Mucosa of gallbladder (tissue), 1 donor: ENCODE data around the gene MUS81. TPM values are rescaled to one million over a fixed set of nuclear protein-coding genes. Genes with fewer than 3 reads are reported as not detected.

Experiments
- DNase-seq: peaks from one replicate; pipeline ENCODE4 v3.0.0-alpha.2; 2020; ENCODE audit warnings: low spot score
- total RNA-seq: library from RNA; stranded (reverse); gene quantifications from one replicate; pipeline ENCODE4 v1.2.1, GENCODE V29; 2021
- donor health status: DM: no; HTN: no; CAD: no.

The MUS81 gene
- total RNA-seq, 1 donor from 2014 or later: 63.1 TPM

GRCh38 chr11:65892661-65893317 lies 32.6 kb downstream of the MUS81 start:
- no peak for DNase-seq

DNA sequence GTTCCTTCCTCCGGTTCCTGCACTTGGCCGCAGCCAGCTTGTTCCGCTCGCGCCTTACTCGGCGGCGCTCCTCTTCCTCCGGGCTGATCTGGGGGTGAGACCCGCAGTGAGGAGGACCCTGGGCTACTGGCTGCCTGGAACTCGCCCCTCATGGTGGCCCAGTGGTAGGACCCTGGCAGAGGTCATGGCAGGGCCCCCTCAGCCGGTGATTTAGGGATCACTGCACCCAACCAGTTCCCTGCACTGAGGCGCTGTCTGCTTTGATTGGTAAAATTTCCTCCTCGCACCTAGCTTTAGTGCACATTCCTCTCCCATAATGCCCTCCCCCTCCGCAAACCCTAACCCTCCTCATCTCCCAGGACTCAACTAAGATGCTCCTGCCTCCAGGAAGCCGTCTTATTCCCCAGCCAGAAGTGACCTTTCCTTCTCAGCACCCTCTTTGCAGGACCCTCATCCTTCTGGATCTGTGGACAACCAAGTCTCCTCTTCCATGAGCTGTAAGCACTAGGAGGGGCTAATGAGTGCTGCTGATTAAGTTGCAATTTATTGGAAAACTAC lies 33.9 kb downstream of the MUS81 start:
- DNase-seq: no peak

DNA sequence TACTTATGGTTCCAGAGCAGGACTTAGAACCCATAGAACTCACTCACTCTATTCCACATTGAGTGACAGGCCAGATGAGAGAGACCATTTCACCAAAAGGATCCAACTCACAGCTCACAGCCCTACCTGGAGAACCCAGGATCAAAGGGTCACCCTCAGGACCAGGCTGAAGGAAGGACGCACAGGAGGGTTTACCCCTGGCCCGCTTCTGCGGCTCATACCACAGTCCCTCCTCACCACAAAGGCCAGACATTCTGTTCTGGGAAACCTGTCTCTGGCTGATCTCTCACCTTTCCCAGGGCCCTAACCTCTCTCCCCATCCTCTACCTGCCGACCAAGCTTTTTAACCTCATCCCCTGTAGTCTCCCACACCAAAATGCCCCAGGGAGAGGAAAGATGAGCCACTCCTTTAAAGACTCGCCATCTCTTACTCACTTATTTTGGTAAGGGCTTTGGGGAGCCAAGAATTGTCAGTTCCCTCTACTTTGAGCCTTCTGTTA lies 35.3 kb downstream of the MUS81 start:
- no peak for DNase-seq

DNA sequence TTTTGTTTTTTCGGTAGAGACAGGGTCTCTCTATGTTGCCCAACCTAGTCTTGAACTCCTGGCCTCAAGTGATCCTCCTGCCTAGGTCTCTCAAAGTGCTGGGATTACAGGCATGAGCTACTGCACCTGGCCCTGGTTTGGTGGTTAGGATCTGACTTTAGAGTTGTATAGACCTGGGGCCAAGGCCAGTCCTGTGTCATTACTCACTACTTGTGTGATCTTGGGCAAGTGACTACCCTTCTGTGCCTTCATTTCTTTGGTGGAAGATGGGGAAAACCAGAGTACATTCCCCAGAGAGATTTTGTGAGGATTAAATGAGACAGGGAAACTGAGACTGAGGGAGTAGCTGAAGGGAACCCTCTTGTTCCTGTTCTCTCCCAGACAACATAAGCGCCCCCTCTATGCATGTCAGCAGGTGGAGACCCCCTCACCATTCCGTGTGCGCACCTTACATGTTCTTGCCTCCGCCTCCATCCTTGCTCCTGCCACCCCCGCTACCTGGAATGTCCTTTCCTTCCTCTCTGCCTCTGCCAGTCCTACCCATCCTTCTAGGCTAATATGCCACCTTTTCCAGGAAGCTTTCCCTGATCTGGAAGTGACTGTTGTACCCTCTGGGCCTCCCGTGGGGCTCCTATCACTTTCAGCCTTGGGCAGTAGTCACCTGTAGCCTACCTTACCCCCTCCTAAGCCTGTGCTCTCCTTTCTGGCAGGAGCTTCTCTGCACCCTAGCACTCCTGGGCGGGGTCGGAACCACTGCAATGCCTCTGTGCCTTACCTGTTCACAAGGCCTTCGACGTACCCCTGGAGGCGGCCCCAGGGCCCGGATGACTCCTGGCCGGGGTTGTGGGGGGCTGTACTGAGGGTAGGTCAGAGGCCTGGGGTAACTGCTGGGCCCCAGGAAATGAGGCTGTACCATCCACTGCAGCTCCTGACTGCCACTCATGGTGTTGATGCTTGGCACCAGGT lies 36.1 kb downstream of the MUS81 start:
- DNase-seq: no peak

GRCh38 chr11:65897020-65897471 lies 36.8 kb downstream of the MUS81 start:
- no peak for DNase-seq

- DNase-seq: no peak
Observed at GRCh38 chr11:65898656-65899355, 38.6 kb downstream of the MUS81 start.

DNA sequence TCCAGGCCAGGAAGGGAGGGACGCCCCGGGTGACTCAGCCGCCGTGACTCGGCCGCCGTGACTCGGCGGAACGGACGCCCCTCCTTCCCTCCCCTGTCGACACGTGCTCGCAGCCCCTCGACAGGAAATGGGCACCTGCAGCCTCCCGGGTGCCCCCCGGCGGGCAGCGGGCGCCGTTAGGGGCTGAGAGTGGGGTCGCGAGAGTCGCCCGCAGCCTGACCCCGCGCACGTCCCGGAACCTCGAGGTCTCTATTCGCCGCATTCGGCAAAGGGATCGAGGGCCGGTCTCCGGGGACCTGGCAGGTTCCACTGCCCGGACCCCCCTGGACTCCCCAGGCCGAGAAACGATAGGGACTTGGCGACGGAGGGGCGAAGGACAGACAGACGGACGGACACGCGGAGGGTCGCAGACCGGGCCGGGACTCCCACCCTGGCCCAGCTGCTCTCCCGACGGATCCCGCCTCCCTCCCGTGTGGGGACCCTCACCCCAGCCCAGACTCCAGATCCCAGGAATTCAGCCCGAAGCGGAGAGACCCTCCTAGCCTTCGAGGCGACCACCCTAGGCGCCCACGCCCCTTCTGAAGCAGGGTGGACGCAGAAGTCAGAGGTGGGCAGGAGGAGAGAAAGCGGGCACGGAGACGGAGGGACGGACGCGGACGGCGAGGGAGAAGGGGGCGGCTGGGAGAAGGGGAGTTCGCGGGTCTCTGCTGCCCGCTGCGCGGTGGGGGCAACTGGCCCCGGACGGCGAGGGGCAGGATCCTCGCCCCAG lies 39.3 kb downstream of the MUS81 start:
- DNase-seq: no peak

DNA sequence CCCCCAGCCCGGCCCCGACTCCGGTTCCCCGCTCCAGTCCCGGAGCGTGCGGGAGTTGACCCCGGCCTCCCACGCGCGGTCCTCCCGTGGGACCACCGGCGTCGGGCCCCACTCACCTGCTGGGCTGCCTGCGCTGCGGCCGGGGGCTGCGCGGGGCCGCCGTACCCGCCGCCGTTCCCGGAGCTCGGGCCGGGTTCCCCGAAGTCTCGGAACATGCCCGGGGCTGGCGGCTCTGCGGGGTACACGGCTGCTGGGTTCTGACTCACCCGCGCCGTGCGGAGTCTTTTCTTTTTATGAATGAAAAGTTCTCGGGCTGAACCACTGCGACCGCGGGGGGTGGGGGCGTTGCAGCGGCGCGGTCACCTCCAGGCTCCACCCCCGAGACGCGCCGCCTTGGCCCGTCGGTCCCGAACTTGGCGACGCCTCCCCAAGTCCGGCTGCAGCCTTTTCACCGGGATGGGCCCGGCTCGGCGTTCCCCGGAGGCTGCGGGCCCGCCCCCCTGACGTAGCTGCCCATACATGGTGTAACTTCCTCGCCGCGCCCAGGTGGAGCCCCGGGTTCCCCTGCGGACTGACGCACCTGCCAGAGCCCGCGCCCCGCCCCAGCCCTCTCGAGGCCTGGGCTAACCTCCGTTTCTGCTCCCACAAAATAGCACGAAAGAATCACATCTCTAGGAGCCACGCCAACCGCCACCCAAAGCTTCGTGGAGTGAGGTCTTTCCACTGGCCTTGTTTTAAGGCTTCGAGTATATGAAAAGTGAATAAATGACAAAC lies 40.1 kb downstream of the MUS81 start, which contains the start of gene FOSL1:
FOSL1 (minus strand) TSS at position 264 of the 774 bp plus-strand sequence; CDS start at position 215, 49 bp downstream.
- peak; percentile 88 for DNase-seq

GRCh38 chr11:65900899-65901180 lies 40.6 kb downstream of the MUS81 start:
- DNase-seq: no peak

- no peak for DNase-seq
Observed at GRCh38 chr11:65903068-65903481, 42.8 kb downstream of the MUS81 start.

DNA sequence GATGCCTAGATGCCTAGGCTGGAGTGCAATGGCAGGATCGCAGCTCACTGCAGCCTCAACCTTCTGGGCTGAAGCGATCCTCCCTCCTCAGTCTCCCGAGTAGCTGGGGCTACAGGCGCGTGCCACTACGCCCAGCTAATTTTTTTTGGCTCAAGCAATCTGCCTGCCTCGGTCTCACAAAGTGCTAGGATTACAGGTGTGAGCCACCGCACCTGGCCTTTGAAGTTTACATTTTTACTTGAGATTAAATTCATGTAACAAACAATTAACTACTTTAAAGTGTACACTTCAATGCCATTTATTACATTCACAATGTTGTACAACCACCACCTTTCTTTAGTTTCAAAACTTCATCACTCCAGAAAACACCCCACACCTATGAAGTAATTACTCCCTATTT lies 43.5 kb downstream of the MUS81 start:
- no peak for DNase-seq

DNA sequence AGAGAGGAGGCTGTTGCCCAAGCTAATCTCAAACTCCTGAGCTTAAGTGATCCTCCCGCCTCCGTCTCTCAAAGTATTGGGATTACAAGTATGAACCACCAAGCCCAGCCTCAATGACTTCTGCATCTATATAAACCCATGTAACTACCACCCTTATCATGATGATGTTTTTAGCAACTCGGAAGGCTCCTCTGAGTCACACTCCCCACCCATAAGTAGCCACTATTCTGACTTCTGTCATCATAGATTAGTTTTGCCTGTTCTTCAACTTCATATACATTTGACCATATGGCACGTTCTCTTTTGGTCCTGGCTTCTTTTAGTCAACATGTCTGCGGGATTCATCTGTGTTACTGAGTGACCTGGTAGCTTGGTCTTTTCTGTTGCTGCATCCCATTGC lies 46.4 kb downstream of the MUS81 start:
- DNase-seq: no peak

GRCh38 chr11:65907878-65908277 lies 47.6 kb downstream of the MUS81 start:
- DNase-seq: no peak

DNA sequence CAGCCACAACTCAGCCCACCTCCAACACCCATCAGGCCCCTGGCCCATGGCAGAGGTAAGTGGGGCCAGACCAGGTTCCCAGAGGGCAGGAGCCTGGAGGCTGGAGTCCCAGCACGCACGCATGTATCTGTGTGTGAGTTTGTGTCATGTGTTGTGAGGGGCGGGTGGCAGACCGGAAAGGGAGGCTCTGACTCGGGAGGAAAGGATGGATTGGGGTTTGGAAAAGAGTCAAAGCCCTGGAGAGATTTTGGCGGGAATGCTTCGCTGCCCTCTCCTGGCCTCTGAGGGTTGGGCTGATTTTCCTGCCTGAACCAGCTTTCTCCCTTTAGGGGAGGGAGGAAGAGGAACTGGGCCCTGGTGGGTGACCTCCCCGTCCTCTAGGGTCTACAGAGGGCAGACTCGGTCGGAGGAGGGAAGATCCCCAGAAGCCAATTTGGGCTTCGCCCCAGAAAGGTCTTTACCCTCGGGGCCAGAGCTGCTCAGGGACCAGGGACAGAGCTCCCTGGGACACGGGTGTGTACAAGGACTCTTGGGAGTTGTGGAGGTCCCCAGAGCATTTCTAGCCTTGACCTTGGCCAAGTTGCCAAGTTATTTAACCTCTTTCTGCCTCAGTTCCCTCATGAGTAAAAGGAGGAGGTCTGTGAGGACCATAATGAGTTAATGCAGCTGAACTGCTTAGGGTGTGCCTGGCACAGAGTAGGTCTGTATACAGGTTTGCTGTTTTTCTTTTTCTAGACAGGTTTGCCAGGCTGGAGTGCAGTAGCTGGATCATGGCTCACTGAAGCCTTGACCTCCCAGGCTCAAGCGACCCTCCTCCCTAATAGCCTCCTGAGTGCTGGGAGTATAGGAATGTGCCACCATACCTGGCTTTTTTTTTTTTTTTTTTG lies 51.7 kb downstream of the MUS81 start:
- DNase-seq: no peak

DNA sequence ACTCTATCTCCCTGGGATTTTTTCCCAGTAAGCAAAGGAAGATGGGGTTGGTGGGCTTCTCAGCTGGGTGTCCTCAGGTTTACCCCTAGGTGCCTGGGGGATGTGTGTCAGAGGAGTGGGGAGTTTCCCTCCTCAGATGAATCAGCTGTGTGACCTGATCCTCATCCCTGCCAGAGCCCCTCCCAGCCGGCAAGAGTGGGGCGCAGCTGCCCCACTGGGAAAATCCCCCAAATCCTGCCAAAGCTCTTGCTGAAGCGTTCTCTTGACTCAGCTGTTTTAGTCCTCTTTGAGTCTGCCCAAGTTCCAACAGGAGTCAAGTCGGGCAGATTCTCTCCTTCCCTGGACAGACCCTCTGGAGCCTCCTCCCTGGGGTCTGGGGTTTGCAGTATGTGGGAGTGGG lies 52.6 kb downstream of the MUS81 start:
- DNase-seq: no peak

- DNase-seq: no peak
Observed at GRCh38 chr11:65915101-65915820, 55.0 kb downstream of the MUS81 start.

- peak; percentile 72 for DNase-seq
Observed at GRCh38 chr11:65915821-65916251, 55.6 kb downstream of the MUS81 start.
